HCT116 (cell line): ENCODE results near the gene SLC35A1.

Source experiments
- ATF3 ChIP-seq: IDR thresholded peaks from 2 replicates; pipeline ENCODE4 v1.6.1; 2012
- CBX3 ChIP-seq: IDR thresholded peaks from 2 replicates; pipeline ENCODE4 v1.6.1; 2012; ENCODE audit warnings: low read depth
- CTCF ChIP-seq, 3 experiments: fragments of 200-600 bp in 1 of 3; sonication (generic) in 1 of 3; IDR thresholded peaks in 2 of 3; conservative IDR thresholded peaks in 1 of 3; 2 replicates each; pipeline ENCODE4 v1.5.1; 2012 to 2017; ENCODE audit warnings: low read depth in 2 of 3, low read length in 2 of 3, antibody characterized with exemption in 1 of 3, borderline replicate concordance in 1 of 3, control low read depth in 1 of 3, mild to moderate bottlenecking in 1 of 3, mixed read lengths in 1 of 3, mixed run types in 1 of 3, moderate library complexity in 1 of 3; ENCODE audit not compliant: insufficient read depth in 1 of 3
- EZH2 ChIP-seq: fragments of 200-600 bp; sonication (generic); IDR thresholded peaks from 2 replicates; pipeline ENCODE4 v1.6.1; 2017; ENCODE audit warnings: antibody characterized with exemption, mixed run types
- EZH2phosphoT487 ChIP-seq: fragments of 200-600 bp; IDR thresholded peaks from 2 replicates; pipeline ENCODE4 v1.6.1; 2018; ENCODE audit warnings: antibody characterized with exemption, borderline replicate concordance
- POLR2A ChIP-seq: IDR thresholded peaks from 2 replicates; pipeline ENCODE4 v1.7.0; 2011; ENCODE audit warnings: borderline replicate concordance; ENCODE audit not compliant: insufficient read depth, insufficient read length; ENCODE audit errors: extremely low read depth
- RAD21 ChIP-seq: IDR thresholded peaks from 2 replicates; pipeline ENCODE4 v1.6.1; 2012; ENCODE audit warnings: low read depth, mild to moderate bottlenecking
- SIN3A ChIP-seq: IDR thresholded peaks from 2 replicates; pipeline ENCODE4 v1.6.1; 2012; ENCODE audit warnings: low read depth
- SP1 ChIP-seq: IDR thresholded peaks from 2 replicates; pipeline ENCODE4 v1.6.1; 2012; ENCODE audit warnings: low read depth
- ZNF274 ChIP-seq: fragments of 200-500 bp; sonication (Bioruptor generic); IDR thresholded peaks from 2 replicates; pipeline ENCODE4 v1.6.1; 2014; ENCODE audit warnings: mild to moderate bottlenecking, low read depth, low read length, inconsistent platforms
- TF ChIP-seq, protein P1 (sequence below): IDR thresholded peaks from 2 replicates; pipeline ENCODE4 v1.6.1; 2012
- TF ChIP-seq, protein P2 (sequence below): IDR thresholded peaks from 2 replicates; pipeline ENCODE4 v1.6.1; 2011; ENCODE audit warnings: mild to moderate bottlenecking, low read length, moderate library complexity; ENCODE audit not compliant: insufficient replicate concordance; ENCODE audit errors: extremely low read depth

- TF ChIP-seq EZH2 (no peak), CTCF (IDR thresholded peaks at IDR 0.05 in 2 of 3, conservative IDR thresholded peaks at IDR 0.05 in 1 of 3; ENCODE audit: borderline replicate concordance in 1 of 3, insufficient read depth in 1 of 3, low read depth in 2 of 3, low read length in 2 of 3) (no peak), POLR2A (no peak), ZNF274 (no peak), SIN3A (no peak), RAD21 (no peak), CBX3 (no peak), SP1 (no peak), ATF3 (no peak), EZH2phosphoT487 (no peak)
- TF ChIP-seq, protein P1, sequence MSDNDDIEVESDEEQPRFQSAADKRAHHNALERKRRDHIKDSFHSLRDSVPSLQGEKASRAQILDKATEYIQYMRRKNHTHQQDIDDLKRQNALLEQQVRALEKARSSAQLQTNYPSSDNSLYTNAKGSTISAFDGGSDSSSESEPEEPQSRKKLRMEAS, result no peak
- TF ChIP-seq, protein P2, sequence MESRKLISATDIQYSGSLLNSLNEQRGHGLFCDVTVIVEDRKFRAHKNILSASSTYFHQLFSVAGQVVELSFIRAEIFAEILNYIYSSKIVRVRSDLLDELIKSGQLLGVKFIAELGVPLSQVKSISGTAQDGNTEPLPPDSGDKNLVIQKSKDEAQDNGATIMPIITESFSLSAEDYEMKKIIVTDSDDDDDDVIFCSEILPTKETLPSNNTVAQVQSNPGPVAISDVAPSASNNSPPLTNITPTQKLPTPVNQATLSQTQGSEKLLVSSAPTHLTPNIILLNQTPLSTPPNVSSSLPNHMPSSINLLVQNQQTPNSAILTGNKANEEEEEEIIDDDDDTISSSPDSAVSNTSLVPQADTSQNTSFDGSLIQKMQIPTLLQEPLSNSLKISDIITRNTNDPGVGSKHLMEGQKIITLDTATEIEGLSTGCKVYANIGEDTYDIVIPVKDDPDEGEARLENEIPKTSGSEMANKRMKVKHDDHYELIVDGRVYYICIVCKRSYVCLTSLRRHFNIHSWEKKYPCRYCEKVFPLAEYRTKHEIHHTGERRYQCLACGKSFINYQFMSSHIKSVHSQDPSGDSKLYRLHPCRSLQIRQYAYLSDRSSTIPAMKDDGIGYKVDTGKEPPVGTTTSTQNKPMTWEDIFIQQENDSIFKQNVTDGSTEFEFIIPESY, result no peak
Observed at GRCh38 chr6:87518453-87518852, 45.7 kb downstream of the SLC35A1 start.
